ENCODE measurements around the gene PLEKHA1.

DNA sequence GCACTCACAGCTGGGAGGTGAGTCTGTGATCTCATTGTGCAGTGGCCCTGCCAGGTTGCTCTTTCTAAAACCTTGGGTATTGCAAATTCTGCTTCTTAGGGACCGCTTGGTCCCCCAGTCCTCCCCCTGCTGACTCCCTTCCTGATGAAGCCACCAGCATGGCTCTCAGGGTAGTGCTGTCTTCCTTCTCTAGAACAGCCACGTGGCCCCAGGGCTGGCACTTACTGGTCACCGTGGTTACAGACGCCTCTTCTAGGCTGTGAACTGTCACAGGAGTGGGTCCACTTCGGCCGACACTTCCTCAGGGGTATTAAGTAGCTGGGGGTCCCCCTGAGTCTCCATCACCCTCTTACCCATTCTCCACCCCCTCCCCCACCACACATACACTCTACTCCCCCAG is 84.2 kb downstream of the PLEKHA1 start:
- TF ChIP-seq, protein P1, sequence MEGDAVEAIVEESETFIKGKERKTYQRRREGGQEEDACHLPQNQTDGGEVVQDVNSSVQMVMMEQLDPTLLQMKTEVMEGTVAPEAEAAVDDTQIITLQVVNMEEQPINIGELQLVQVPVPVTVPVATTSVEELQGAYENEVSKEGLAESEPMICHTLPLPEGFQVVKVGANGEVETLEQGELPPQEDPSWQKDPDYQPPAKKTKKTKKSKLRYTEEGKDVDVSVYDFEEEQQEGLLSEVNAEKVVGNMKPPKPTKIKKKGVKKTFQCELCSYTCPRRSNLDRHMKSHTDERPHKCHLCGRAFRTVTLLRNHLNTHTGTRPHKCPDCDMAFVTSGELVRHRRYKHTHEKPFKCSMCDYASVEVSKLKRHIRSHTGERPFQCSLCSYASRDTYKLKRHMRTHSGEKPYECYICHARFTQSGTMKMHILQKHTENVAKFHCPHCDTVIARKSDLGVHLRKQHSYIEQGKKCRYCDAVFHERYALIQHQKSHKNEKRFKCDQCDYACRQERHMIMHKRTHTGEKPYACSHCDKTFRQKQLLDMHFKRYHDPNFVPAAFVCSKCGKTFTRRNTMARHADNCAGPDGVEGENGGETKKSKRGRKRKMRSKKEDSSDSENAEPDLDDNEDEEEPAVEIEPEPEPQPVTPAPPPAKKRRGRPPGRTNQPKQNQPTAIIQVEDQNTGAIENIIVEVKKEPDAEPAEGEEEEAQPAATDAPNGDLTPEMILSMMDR (IDR thresholded peaks at IDR 0.05; ENCODE audit: low read depth, low read length): no peak
- TF ChIP-seq, protein P2, sequence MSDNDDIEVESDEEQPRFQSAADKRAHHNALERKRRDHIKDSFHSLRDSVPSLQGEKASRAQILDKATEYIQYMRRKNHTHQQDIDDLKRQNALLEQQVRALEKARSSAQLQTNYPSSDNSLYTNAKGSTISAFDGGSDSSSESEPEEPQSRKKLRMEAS (IDR thresholded peaks at IDR 0.05; ENCODE audit: low read depth, low read length): no peak
- TF ChIP-seq POLR2A (IDR thresholded peaks at IDR 0.05; ENCODE audit: extremely low read depth, insufficient read length): no peak
- TF ChIP-seq MYC (IDR thresholded peaks at IDR 0.05; ENCODE audit: low read depth, low read length): no peak

Measured in NB4 (cell line).